HL-60 (cell line): ENCODE data around the gene SPATA6.

Experiments
- POLR2AphosphoS5 ChIP-seq: IDR thresholded peaks from 2 replicates; pipeline ENCODE4 v1.6.1; 2012; ENCODE audit warnings: low read depth
- SPI1 ChIP-seq: IDR thresholded peaks from 2 replicates; pipeline ENCODE4 v1.6.1; 2012; ENCODE audit warnings: low read depth, mild to moderate bottlenecking, borderline replicate concordance
- TF ChIP-seq, protein P1 (sequence below): IDR thresholded peaks from one replicate; pipeline ENCODE4 v1.5.1; 2011; ENCODE audit warnings: low read length, control low read depth, inconsistent platforms; ENCODE audit not compliant: insufficient read depth

DNA sequence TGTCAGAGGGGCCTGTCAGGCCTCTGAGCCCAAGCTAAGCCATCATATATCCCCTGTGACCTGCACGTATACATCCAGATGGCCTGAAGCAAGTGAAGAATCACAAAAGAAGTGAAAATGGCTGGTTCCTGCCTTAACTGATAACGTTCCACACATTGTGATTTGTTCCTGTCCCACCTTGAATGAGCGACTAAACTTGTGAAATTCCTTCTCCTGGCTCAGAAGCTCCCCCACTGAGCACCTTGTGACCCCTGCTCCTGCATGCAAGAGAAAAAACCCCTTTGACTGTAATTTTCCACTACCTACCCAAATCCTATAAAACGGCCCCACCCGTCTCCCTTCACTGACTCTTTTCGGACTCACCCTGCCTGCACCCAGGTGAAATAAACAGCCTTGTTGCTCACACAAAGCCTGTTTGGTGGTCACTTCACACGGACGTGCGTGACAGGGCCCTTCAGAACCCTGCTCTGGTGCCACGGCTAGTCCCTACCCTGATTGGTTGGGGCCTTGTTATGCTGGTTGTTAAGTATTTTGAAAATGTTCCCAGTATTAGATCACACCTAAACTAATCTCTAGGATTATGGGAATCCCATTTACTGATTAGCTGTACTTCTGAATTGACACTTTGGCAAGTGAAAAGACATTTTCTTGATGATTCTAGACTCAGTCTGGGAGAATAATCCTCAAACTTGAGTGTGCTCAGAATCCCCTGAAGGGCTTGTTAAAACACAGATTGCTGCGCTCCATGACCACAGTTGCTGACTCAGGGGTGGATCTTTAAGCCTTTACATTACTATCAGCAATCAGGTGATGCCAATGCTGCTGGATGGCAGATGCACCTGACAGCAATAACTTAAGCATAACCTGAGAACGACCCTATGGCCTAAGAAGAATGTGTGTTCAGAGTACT, 28.8 kb upstream of the SPATA6 start:
- TF ChIP-seq, protein P1, sequence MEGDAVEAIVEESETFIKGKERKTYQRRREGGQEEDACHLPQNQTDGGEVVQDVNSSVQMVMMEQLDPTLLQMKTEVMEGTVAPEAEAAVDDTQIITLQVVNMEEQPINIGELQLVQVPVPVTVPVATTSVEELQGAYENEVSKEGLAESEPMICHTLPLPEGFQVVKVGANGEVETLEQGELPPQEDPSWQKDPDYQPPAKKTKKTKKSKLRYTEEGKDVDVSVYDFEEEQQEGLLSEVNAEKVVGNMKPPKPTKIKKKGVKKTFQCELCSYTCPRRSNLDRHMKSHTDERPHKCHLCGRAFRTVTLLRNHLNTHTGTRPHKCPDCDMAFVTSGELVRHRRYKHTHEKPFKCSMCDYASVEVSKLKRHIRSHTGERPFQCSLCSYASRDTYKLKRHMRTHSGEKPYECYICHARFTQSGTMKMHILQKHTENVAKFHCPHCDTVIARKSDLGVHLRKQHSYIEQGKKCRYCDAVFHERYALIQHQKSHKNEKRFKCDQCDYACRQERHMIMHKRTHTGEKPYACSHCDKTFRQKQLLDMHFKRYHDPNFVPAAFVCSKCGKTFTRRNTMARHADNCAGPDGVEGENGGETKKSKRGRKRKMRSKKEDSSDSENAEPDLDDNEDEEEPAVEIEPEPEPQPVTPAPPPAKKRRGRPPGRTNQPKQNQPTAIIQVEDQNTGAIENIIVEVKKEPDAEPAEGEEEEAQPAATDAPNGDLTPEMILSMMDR, result no peak
- no peak for TF ChIP-seq SPI1
- TF ChIP-seq POLR2AphosphoS5, result no peak
